PFSK-1 (cell line): ENCODE results near the gene GCNA.

Experiments used
- FOXP2 ChIP-seq: optimal IDR thresholded peaks from 2 replicates; pipeline ENCODE3; 2011; ENCODE audit warnings: borderline replicate concordance, control low read depth, inconsistent platforms; ENCODE audit not compliant: insufficient read depth; ENCODE audit errors: extremely low read length, extremely low read depth
- POLR2AphosphoS5 ChIP-seq: IDR thresholded peaks from 2 replicates; pipeline ENCODE4 v1.6.1; 2012; ENCODE audit warnings: low read depth, mild to moderate bottlenecking, control low read depth, low read length, moderate library complexity
- REST ChIP-seq, 2 experiments: IDR thresholded peaks; 2 replicates each; pipeline versions ENCODE4 v1.6.1 to v1.8.0; 2011 to 2012; ENCODE audit warnings: low read depth in 2 of 2, low read length in 2 of 2, control low read depth in 1 of 2, inconsistent platforms in 1 of 2, mild to moderate bottlenecking in 1 of 2, moderate library complexity in 1 of 2; ENCODE audit not compliant: insufficient read depth in 1 of 2
- SIN3A ChIP-seq: IDR thresholded peaks from 2 replicates; pipeline ENCODE4 v1.6.1; 2012; ENCODE audit warnings: mild to moderate bottlenecking, low read length, moderate library complexity, borderline replicate concordance; ENCODE audit not compliant: insufficient read depth
- TAF1 ChIP-seq: IDR thresholded peaks from 2 replicates; pipeline ENCODE4 v1.6.1; 2012; ENCODE audit warnings: low read length, control low read depth, borderline replicate concordance; ENCODE audit not compliant: insufficient read depth

Gene GCNA

GRCh38 chrX:71632923-71633657, 54.9 kb downstream of the GCNA start:
- TF ChIP-seq FOXP2 (no peak), POLR2AphosphoS5 (no peak), REST (IDR thresholded peaks at IDR 0.05; ENCODE audit: insufficient read depth in 1 of 2, low read depth in 2 of 2, low read length in 2 of 2) (no peak), SIN3A (no peak)

GRCh38 chrX:71634366-71634765, 56.1 kb downstream of the GCNA start:
- no peak for TF ChIP-seq REST (IDR thresholded peaks at IDR 0.05; ENCODE audit: insufficient read depth in 1 of 2, low read depth in 2 of 2, low read length in 2 of 2)
- no peak for TF ChIP-seq TAF1
- TF ChIP-seq FOXP2: no peak
- no peak for TF ChIP-seq SIN3A

GRCh38 chrX:71636438-71637252, 58.4 kb downstream of the GCNA start:
- no peak for TF ChIP-seq TAF1
- TF ChIP-seq POLR2AphosphoS5: no peak
- no peak for TF ChIP-seq REST (IDR thresholded peaks at IDR 0.05; ENCODE audit: insufficient read depth in 1 of 2, low read depth in 2 of 2, low read length in 2 of 2)
- TF ChIP-seq SIN3A: no peak
- TF ChIP-seq FOXP2: no peak

DNA sequence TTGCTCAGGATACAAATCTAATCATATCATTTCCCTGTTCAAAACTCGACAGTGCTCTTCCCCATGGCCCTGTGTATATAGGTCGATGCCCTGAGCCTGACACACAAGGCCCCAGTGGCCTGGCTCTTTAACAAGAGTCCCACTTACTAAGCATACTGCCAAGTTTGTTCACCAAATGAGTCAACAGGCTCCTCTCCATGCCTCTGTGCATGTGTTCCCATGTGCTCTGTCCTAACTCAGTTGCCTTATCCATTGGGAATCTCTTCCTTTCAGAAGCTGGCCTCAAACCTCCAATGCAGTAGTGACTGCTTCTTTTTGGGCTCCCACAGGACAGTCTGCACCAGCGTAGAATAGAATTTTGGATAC, 59.0 kb downstream of the GCNA start:
- no peak for TF ChIP-seq REST (IDR thresholded peaks at IDR 0.05; ENCODE audit: insufficient read depth in 1 of 2, low read depth in 2 of 2, low read length in 2 of 2)
- no peak for TF ChIP-seq POLR2AphosphoS5
- TF ChIP-seq SIN3A: no peak
- no peak for TF ChIP-seq FOXP2
- TF ChIP-seq TAF1: no peak
